Sigmoid colon (tissue), 4 donors: ENCODE results near the gene UBAP1L.

Experiments
- EP300 ChIP-seq, 4 donors: sonication (generic); formaldehyde crosslinking; IDR thresholded peaks; one replicate each; pipeline ENCODE4 v1.6.1; 2017; ENCODE audit warnings: antibody characterized with exemption in 4 of 4
- POLR2A ChIP-seq, 2 donors: fragments of 450-650 bp; IDR thresholded peaks; one replicate each; pipeline ENCODE4 v1.6.1; 2016; ENCODE audit warnings: antibody characterized with exemption in 2 of 2, mild to moderate bottlenecking in 2 of 2, moderate library complexity in 2 of 2
- TF ChIP-seq, protein P1 (sequence below), 4 experiments: fragments of 450-650 bp in 3 of 4; fragments of 200-600 bp in 1 of 4; IDR thresholded peaks; one replicate each; pipeline ENCODE4 v1.5.1; 2016 to 2019; ENCODE audit warnings: antibody characterized with exemption in 4 of 4, mild to moderate bottlenecking in 3 of 4, moderate library complexity in 2 of 4

- TF ChIP-seq, protein P1, sequence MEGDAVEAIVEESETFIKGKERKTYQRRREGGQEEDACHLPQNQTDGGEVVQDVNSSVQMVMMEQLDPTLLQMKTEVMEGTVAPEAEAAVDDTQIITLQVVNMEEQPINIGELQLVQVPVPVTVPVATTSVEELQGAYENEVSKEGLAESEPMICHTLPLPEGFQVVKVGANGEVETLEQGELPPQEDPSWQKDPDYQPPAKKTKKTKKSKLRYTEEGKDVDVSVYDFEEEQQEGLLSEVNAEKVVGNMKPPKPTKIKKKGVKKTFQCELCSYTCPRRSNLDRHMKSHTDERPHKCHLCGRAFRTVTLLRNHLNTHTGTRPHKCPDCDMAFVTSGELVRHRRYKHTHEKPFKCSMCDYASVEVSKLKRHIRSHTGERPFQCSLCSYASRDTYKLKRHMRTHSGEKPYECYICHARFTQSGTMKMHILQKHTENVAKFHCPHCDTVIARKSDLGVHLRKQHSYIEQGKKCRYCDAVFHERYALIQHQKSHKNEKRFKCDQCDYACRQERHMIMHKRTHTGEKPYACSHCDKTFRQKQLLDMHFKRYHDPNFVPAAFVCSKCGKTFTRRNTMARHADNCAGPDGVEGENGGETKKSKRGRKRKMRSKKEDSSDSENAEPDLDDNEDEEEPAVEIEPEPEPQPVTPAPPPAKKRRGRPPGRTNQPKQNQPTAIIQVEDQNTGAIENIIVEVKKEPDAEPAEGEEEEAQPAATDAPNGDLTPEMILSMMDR (IDR thresholded peaks at IDR 0.05): no peak
- TF ChIP-seq POLR2A (IDR thresholded peaks at IDR 0.05) (no peak), EP300 (IDR thresholded peaks at IDR 0.05) (no peak)
Observed at GRCh38 chr15:65056868-65057548, 58.0 kb downstream of the UBAP1L start.
